Smooth muscle cell (in vitro differentiated cells): ENCODE data around the gene MESD. TPM values are rescaled to one million over a fixed set of nuclear protein-coding genes. Genes with fewer than 3 reads are reported as not detected.

Experiments used
- DNase-seq: peaks from one replicate; lab custom pipeline; 2025; ENCODE audit not compliant: unreplicated experiment; lab: John Stamatoyannopoulos, UW
- H2AFZ ChIP-seq: fragments of 200-600 bp; sonication (generic); 2 replicates; pipeline ENCODE4 v1.6.0; 2016; ENCODE audit warnings: antibody characterized with exemption, low read depth, mild to moderate bottlenecking
- H3F3A ChIP-seq: fragments of 200-600 bp; sonication (generic); 2 replicates; pipeline ENCODE4 v1.6.0; 2017; ENCODE audit warnings: antibody characterized with exemption, low read depth
- H3K27ac ChIP-seq: fragments of 200-600 bp; sonication (generic); 2 replicates; pipeline ENCODE4 v1.5.1; 2016; ENCODE audit warnings: low read depth, mild to moderate bottlenecking
- H3K27me3 ChIP-seq: fragments of 200-600 bp; sonication (generic); 2 replicates; pipeline ENCODE4 v1.6.1; 2016; ENCODE audit warnings: low read depth, mild to moderate bottlenecking
- H3K36me3 ChIP-seq: fragments of 200-600 bp; sonication (generic); 2 replicates; pipeline ENCODE4 v1.5.1; 2016; ENCODE audit warnings: low read depth
- H3K4me1 ChIP-seq: fragments of 200-600 bp; sonication (generic); 2 replicates; pipeline ENCODE4 v1.5.1; 2016; ENCODE audit warnings: low read depth
- H3K4me2 ChIP-seq: fragments of 200-600 bp; sonication (generic); 2 replicates; pipeline ENCODE4 v1.6.0; 2016; ENCODE audit warnings: mild to moderate bottlenecking
- H3K4me3 ChIP-seq: fragments of 200-600 bp; sonication (generic); 2 replicates; pipeline ENCODE4 v1.5.1; 2016; ENCODE audit warnings: mild to moderate bottlenecking
- H3K79me2 ChIP-seq: fragments of 200-600 bp; sonication (generic); 2 replicates; pipeline ENCODE4 v1.6.0; 2016; ENCODE audit warnings: low read depth, mild to moderate bottlenecking
- H3K9ac ChIP-seq: fragments of 200-600 bp; sonication (generic); 2 replicates; pipeline ENCODE4 v1.6.0; 2016; ENCODE audit warnings: low read depth
- H3K9me3 ChIP-seq: fragments of 200-600 bp; sonication (generic); replicated peaks from 2 replicates; pipeline ENCODE4 v1.5.1; 2016; ENCODE audit warnings: low read depth
- H4K20me1 ChIP-seq: fragments of 200-600 bp; sonication (generic); 2 replicates; pipeline ENCODE4 v1.6.0; 2016; ENCODE audit warnings: low read depth
- WGBS: methylation state at CpG from one replicate; pipeline ENCODE4 v1.1.7; 2016; ENCODE audit warnings: low lambda C conversion rate; 5-methylcytosine and 5-hydroxymethylcytosine counted together
- polyA plus RNA-seq: library from polyadenylated mRNA; unstranded; fragments of >200 nt; fragmentation: Nextera tagmentation; extraction: Ambion mirVana; gene quantifications from 2 replicates; pipeline ENCODE4 v1.2.1, GENCODE V29; 2016
- total RNA-seq: library from RNA; depleted of rRNA; stranded (reverse); fragments of >200 nt; gene quantifications from 2 replicates; pipeline ENCODE4 v1.2.3, GENCODE V29; 2014
- TF ChIP-seq, protein P1 (sequence below): fragments of 200-600 bp; sonication (generic); IDR thresholded peaks from 2 replicates; pipeline ENCODE4 v1.5.1; 2017; ENCODE audit warnings: borderline replicate concordance, mild to moderate bottlenecking, antibody characterized with exemption; ENCODE audit not compliant: insufficient read depth, poor library complexity, severe bottlenecking

MESD gene
- total and polyA plus RNA-seq, 2 experiments from 2014 or later, result 20.1 to 41.4 TPM

- TF ChIP-seq, protein P1, sequence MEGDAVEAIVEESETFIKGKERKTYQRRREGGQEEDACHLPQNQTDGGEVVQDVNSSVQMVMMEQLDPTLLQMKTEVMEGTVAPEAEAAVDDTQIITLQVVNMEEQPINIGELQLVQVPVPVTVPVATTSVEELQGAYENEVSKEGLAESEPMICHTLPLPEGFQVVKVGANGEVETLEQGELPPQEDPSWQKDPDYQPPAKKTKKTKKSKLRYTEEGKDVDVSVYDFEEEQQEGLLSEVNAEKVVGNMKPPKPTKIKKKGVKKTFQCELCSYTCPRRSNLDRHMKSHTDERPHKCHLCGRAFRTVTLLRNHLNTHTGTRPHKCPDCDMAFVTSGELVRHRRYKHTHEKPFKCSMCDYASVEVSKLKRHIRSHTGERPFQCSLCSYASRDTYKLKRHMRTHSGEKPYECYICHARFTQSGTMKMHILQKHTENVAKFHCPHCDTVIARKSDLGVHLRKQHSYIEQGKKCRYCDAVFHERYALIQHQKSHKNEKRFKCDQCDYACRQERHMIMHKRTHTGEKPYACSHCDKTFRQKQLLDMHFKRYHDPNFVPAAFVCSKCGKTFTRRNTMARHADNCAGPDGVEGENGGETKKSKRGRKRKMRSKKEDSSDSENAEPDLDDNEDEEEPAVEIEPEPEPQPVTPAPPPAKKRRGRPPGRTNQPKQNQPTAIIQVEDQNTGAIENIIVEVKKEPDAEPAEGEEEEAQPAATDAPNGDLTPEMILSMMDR, result no peak
- Histone ChIP-seq H3K4me1 (peaks cover 28% of the 10 kb centered on the region), H3K79me2 (peaks cover 67% of the 10 kb centered on the region), H2AFZ (no peak overlapping the region), H3K9ac (no peak overlapping the region), H3F3A (peaks cover 14% of the 10 kb centered on the region), H3K27me3 (no peaks in the 10 kb centered on the region), H3K9me3 (no peaks in the 10 kb centered on the region), H4K20me1 (peaks cover 70% of the 10 kb centered on the region), H3K27ac (no peak overlapping the region), H3K4me3 (no peak overlapping the region), H3K4me2 (peak overlapping the region; percentile 31), H3K36me3 (no peaks in the 10 kb centered on the region)
- no peak for DNase-seq
- WGBS, result 77% methylated on average over 1 of the region's 1 CpG
Observed at GRCh38 chr15:80986487-80986886, 3.1 kb downstream of the MESD start.

DNA sequence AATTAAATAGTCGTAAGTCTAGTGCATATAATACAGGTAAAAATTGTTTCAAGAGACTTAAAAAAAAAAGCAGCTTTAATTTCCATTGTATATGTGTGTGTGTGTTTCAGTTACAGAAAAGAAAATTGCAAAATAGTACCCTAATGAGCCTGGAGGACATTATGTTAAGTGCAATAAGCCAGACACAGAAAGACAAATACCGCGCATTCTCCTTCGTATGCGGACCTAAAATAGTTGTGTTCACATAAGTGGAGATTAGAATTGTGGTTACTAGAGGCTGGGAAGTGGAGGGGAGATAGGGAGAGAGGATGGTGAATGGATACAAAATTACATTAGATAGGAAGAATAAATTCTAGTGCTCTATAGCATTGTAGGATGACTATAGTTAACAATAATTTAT lies 3.6 kb downstream of the MESD start:
- Histone ChIP-seq H3K36me3 (no peaks in the 10 kb centered on the region), H2AFZ (no peak overlapping the region), H3K27ac (no peak overlapping the region), H4K20me1 (peaks cover 74% of the 10 kb centered on the region), H3K79me2 (peaks cover 67% of the 10 kb centered on the region), H3K9ac (no peak overlapping the region), H3F3A (peaks cover 9% of the 10 kb centered on the region), H3K27me3 (no peaks in the 10 kb centered on the region), H3K4me1 (peaks cover 28% of the 10 kb centered on the region), H3K9me3 (no peaks in the 10 kb centered on the region), H3K4me3 (no peak overlapping the region), H3K4me2 (no peak overlapping the region)
- TF ChIP-seq, protein P1, result no peak
- DNase-seq, result no peak
- 51% methylated on average over 5 of the region's 5 CpGs for WGBS

GRCh38 chr15:80984856-80985255 lies 4.8 kb downstream of the MESD start:
- Histone ChIP-seq H3K27me3 (no peaks in the 10 kb centered on the region), H3K4me1 (peaks cover 21% of the 10 kb centered on the region), H3F3A (peaks cover 4% of the 10 kb centered on the region), H3K4me2 (no peak overlapping the region), H3K4me3 (no peak overlapping the region), H3K36me3 (no peaks in the 10 kb centered on the region), H3K9ac (no peak overlapping the region), H4K20me1 (peaks cover 85% of the 10 kb centered on the region), H2AFZ (no peak overlapping the region), H3K9me3 (no peaks in the 10 kb centered on the region), H3K79me2 (peaks cover 75% of the 10 kb centered on the region), H3K27ac (no peak overlapping the region)
- TF ChIP-seq, protein P1, result no peak
- DNase-seq, result no peak
- 70% methylated on average over 9 of the region's 9 CpGs for WGBS

GRCh38 chr15:80982839-80983238 lies 6.8 kb downstream of the MESD start:
- TF ChIP-seq, protein P1, result no peak
- no peak overlapping the region for H3K9ac ChIP-seq
- H3K36me3 ChIP-seq, result no peaks in the 10 kb centered on the region
- peaks cover 90% of the 10 kb centered on the region for H4K20me1 ChIP-seq
- peaks cover 59% of the 10 kb centered on the region for H3K79me2 ChIP-seq
- H2AFZ ChIP-seq, result no peak overlapping the region
- H3K9me3 ChIP-seq, result no peaks in the 10 kb centered on the region
- peaks cover 4% of the 10 kb centered on the region for H3F3A ChIP-seq
- no peak overlapping the region for H3K4me3 ChIP-seq
- H3K4me2 ChIP-seq, result no peak overlapping the region
- DNase-seq, result no peak
- H3K27ac ChIP-seq, result no peak overlapping the region
- H3K27me3 ChIP-seq, result no peaks in the 10 kb centered on the region
- 85% methylated on average over 5 of the region's 5 CpGs for WGBS
- peaks cover 9% of the 10 kb centered on the region for H3K4me1 ChIP-seq
